T47D (cell line): ENCODE data around the gene TCL1B.
"Not testable (repeated sequence)": the region's sequence is repeated elsewhere in the genome, so short reads cannot be mapped to it uniquely, and the experiment has no call there.

ENCODE experiments used
- DNase-seq, 2 experiments: peaks; one replicate each; pipeline versions ENCODE4 v3.0.0 to v3.0.0-alpha.2; 2011 to 2012; ENCODE audit warnings: low read depth in 1 of 2, low spot score in 1 of 2
- JUND ChIP-seq: IDR thresholded peaks from 2 replicates; pipeline ENCODE4 v1.6.1; 2012; ENCODE audit warnings: low read depth
- in situ Hi-C: cut with HindIII; loops from 2 replicates; pipeline ENCODE4 v1.10.0; 2016; ENCODE audit warnings: low sequenced_read_pairs, low pct_unique_long_range_greater_than_20kb

Gene TCL1B

GRCh38 chr14:95725685-95726336 is 39.6 kb downstream of the TCL1B start:
- in situ Hi-C loops: no loop called here
- no peak for TF ChIP-seq JUND
- DNase-seq: no peak

- no peak for TF ChIP-seq JUND
- no peak for DNase-seq
- in situ Hi-C loops: no loop called here
These were observed 41.0 kb downstream of the TCL1B start for GRCh38 chr14:95727056-95727700.

- in situ Hi-C loops, DNase-seq: not testable (repeated sequence)
These were observed 43.3 kb downstream of the TCL1B start for GRCh38 chr14:95729402-95730028.

GRCh38 chr14:95730126-95730525 is 43.9 kb downstream of the TCL1B start:
- no peak for TF ChIP-seq JUND
- in situ Hi-C loops: no loop called here
- DNase-seq: no peak

GRCh38 chr14:95733212-95733611 is 47.0 kb downstream of the TCL1B start:
- TF ChIP-seq JUND: no peak
- in situ Hi-C loops: no loop called here
- no peak for DNase-seq

GRCh38 chr14:95739356-95739755 is 53.1 kb downstream of the TCL1B start:
- in situ Hi-C loops: no loop called here
- no peak for TF ChIP-seq JUND
- no peak for DNase-seq

GRCh38 chr14:95741038-95741490 is 54.8 kb downstream of the TCL1B start:
- peak; percentile 35; the same call in 1 of the 2 replicates for TF ChIP-seq JUND
- in situ Hi-C loops: no loop called here
- peak; percentile 76 to 98 for DNase-seq

GRCh38 chr14:95741781-95742180 is 55.6 kb downstream of the TCL1B start:
- TF ChIP-seq JUND: no peak
- DNase-seq: no peak
- in situ Hi-C loops: no loop called here
